ENCODE measurements around the gene IL21R.

DNA sequence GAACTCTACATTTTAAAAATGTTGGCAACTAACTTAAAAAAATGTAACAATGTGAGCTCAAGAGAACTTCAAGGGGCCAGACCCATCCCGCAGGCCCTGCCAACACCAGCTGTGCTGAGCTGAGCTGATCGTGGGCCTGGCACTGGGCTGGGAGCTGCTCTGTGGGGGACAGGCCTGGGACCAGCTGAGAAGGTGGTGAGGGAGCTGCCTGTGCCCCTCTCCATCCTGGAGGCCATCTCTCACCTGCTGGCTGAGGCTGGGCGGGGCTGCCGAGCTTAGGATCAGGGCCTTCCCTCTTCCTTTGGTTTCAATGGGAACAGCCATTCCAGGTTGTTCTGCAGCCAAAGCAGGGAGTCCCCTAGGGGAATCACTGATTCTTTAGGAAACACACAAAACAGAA, 58.2 kb downstream of the IL21R start:
- TF ChIP-seq, protein P1, sequence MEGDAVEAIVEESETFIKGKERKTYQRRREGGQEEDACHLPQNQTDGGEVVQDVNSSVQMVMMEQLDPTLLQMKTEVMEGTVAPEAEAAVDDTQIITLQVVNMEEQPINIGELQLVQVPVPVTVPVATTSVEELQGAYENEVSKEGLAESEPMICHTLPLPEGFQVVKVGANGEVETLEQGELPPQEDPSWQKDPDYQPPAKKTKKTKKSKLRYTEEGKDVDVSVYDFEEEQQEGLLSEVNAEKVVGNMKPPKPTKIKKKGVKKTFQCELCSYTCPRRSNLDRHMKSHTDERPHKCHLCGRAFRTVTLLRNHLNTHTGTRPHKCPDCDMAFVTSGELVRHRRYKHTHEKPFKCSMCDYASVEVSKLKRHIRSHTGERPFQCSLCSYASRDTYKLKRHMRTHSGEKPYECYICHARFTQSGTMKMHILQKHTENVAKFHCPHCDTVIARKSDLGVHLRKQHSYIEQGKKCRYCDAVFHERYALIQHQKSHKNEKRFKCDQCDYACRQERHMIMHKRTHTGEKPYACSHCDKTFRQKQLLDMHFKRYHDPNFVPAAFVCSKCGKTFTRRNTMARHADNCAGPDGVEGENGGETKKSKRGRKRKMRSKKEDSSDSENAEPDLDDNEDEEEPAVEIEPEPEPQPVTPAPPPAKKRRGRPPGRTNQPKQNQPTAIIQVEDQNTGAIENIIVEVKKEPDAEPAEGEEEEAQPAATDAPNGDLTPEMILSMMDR (IDR thresholded peaks at IDR 0.05), result no peak
- TF ChIP-seq POLR2A (IDR thresholded peaks at IDR 0.05) (no peak), EP300 (IDR thresholded peaks at IDR 0.05; ENCODE audit: low read depth) (no peak)
